Panc1 (cell line): ENCODE results near the gene PHF20. TPM values are rescaled to one million over a fixed set of nuclear protein-coding genes. Genes with fewer than 3 reads are reported as not detected.

Source experiments
- ATAC-seq: fragments of 200-7000 bp; cut with Tn5 transposase; 2 replicates; pipeline ENCODE4 v1.9.1; 2020; ENCODE audit warnings: mild to moderate bottlenecking, moderate library complexity
- BruUV-seq: library from RNA; stranded (reverse); fragments of 400-500 nt; replicated peaks from 2 replicates; lab custom pipeline; 2021; lab: Mats Ljungman, UMichigan
- CTCF ChIA-PET: fragments of 300-600 bp; sonication (Branson Sonifier 250); formaldehyde crosslinking; loops from one replicate; lab custom pipeline; 2022; ENCODE audit warnings: antibody characterized with exemption; lab: Charles Lee
- POLR2A ChIA-PET: fragments of 300-600 bp; sonication (Branson Sonifier 250); formaldehyde crosslinking; loops from one replicate; lab custom pipeline; 2022; ENCODE audit warnings: antibody characterized with exemption; lab: Charles Lee
- DNase-seq: peaks from one replicate; pipeline ENCODE4 v3.0.0-alpha.2; 2010; ENCODE audit warnings: low read depth, low spot score
- H3K27ac ChIP-seq: 2 replicates; pipeline ENCODE4 v1.5.1; 2011; ENCODE audit warnings: mild to moderate bottlenecking, low read length, inconsistent platforms
- H3K27me3 ChIP-seq: fragments of 200-500 bp; sonication (Bioruptor generic); 2 replicates; pipeline ENCODE4 v1.6.0; 2014; ENCODE audit warnings: low read length, inconsistent platforms; ENCODE audit not compliant: control insufficient read depth, insufficient read depth
- H3K36me3 ChIP-seq: fragments of 200-500 bp; sonication (Bioruptor generic); 2 replicates; pipeline ENCODE4 v1.5.1; 2014; ENCODE audit warnings: inconsistent platforms, mild to moderate bottlenecking, low read length, moderate library complexity; ENCODE audit not compliant: control insufficient read depth, insufficient read depth
- H3K4me1 ChIP-seq: 2 replicates; pipeline ENCODE4 v1.5.1; 2011; ENCODE audit warnings: inconsistent platforms, mild to moderate bottlenecking, low read length, moderate library complexity; ENCODE audit not compliant: control insufficient read depth, insufficient read depth
- H3K4me3 ChIP-seq, 2 experiments: 2 replicates each; pipeline ENCODE4 v1.5.1; 2011 to 2012; ENCODE audit warnings: low read depth in 2 of 2, low read length in 2 of 2, mild to moderate bottlenecking in 2 of 2, inconsistent platforms in 1 of 2, moderate library complexity in 1 of 2
- H3K9me3 ChIP-seq: fragments of 200-500 bp; sonication (Bioruptor generic); 2 replicates; pipeline ENCODE4 v1.5.1; 2014; ENCODE audit warnings: low read depth, mild to moderate bottlenecking, inconsistent platforms, low read length, moderate library complexity; ENCODE audit not compliant: control insufficient read depth, insufficient read depth
- POLR2AphosphoS5 ChIP-seq: IDR thresholded peaks from 2 replicates; pipeline ENCODE4 v1.6.1; 2012; ENCODE audit warnings: mild to moderate bottlenecking, low read depth, low read length, moderate library complexity
- SIN3A ChIP-seq: IDR thresholded peaks from 2 replicates; pipeline ENCODE4 v1.6.1; 2012; ENCODE audit warnings: low read depth, mild to moderate bottlenecking, low read length, moderate library complexity, borderline replicate concordance; ENCODE audit not compliant: insufficient read depth
- TCF7L2 ChIP-seq: IDR thresholded peaks from 2 replicates; pipeline ENCODE4 v1.6.1; 2011; ENCODE audit warnings: mild to moderate bottlenecking, low read depth, low read length, inconsistent platforms
- in situ Hi-C: cut with HindIII; loops from 2 replicates; pipeline ENCODE4 v1.10.0; 2016; ENCODE audit warnings: low sequenced_read_pairs, low pct_unique_long_range_greater_than_20kb
- intact Hi-C: fragments of 100-400 bp; cut with micrococcal nuclease; formaldehyde crosslinking; loops from one replicate; pipeline ENCODE4 v1.10.0; 2022; ENCODE audit not compliant: unreplicated experiment
- total RNA-seq: library from RNA; stranded (reverse); gene quantifications from one replicate; pipeline ENCODE4 v1.2.1, GENCODE V29; 2021; ENCODE audit not compliant: unreplicated experiment
- TF ChIP-seq, protein P1 (sequence below): fragments of 450-650 bp; IDR thresholded peaks from 2 replicates; pipeline ENCODE4 v1.5.1; 2017; ENCODE audit warnings: mild to moderate bottlenecking
- TF ChIP-seq, protein P2 (sequence below), 2 experiments: IDR thresholded peaks; 2 replicates each; pipeline ENCODE4 v1.6.1; 2011 to 2012; ENCODE audit warnings: low read depth in 2 of 2, control low read depth in 1 of 2, low read length in 1 of 2, mild to moderate bottlenecking in 1 of 2, moderate library complexity in 1 of 2; ENCODE audit not compliant: insufficient read depth in 1 of 2

Gene PHF20
- total RNA-seq, 1 experiment from 2014 or later: 51.5 TPM

DNA sequence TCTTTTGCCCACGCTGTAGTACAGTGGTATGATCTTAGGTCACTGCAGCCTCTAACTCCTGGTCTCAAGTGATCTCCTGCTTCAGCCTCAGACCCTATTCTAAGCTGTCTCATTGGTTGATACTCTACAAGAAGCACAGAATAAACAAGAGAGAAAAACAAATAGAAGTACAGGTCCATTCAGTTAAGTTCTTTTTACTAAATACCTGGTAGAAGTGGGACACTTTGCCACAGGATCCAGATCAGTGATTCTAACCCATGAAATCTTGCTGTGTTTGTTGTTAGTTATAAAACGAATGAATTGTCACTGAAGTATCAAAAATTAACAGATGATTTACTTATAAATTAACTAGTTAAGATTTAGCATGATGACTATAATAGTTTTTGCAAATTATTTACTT, 105.8 kb downstream of the PHF20 start:
- intact Hi-C loops (no loop called here), in situ Hi-C loops (no loop called here)
- no peaks in the 10 kb centered on the region for H3K9me3 ChIP-seq
- H3K36me3 ChIP-seq: no peaks in the 10 kb centered on the region
- H3K27me3 ChIP-seq: no peaks in the 10 kb centered on the region
- DNase-seq (no peak), ATAC-seq (no peak)
- ChIA-PET POLR2A (interaction anchor here (0.6 to 0.7 kb wide), 2 partner anchors 132 to 178 kb away, joined by 3 to 7 read pairs; partner anchors contain the start of genes NFS1 and ROMO1), CTCF (no interaction called here)
- TF ChIP-seq, protein P1, sequence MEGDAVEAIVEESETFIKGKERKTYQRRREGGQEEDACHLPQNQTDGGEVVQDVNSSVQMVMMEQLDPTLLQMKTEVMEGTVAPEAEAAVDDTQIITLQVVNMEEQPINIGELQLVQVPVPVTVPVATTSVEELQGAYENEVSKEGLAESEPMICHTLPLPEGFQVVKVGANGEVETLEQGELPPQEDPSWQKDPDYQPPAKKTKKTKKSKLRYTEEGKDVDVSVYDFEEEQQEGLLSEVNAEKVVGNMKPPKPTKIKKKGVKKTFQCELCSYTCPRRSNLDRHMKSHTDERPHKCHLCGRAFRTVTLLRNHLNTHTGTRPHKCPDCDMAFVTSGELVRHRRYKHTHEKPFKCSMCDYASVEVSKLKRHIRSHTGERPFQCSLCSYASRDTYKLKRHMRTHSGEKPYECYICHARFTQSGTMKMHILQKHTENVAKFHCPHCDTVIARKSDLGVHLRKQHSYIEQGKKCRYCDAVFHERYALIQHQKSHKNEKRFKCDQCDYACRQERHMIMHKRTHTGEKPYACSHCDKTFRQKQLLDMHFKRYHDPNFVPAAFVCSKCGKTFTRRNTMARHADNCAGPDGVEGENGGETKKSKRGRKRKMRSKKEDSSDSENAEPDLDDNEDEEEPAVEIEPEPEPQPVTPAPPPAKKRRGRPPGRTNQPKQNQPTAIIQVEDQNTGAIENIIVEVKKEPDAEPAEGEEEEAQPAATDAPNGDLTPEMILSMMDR: no peak
- TF ChIP-seq TCF7L2: no peak
- no peak for TF ChIP-seq POLR2AphosphoS5
- TF ChIP-seq, protein P2, sequence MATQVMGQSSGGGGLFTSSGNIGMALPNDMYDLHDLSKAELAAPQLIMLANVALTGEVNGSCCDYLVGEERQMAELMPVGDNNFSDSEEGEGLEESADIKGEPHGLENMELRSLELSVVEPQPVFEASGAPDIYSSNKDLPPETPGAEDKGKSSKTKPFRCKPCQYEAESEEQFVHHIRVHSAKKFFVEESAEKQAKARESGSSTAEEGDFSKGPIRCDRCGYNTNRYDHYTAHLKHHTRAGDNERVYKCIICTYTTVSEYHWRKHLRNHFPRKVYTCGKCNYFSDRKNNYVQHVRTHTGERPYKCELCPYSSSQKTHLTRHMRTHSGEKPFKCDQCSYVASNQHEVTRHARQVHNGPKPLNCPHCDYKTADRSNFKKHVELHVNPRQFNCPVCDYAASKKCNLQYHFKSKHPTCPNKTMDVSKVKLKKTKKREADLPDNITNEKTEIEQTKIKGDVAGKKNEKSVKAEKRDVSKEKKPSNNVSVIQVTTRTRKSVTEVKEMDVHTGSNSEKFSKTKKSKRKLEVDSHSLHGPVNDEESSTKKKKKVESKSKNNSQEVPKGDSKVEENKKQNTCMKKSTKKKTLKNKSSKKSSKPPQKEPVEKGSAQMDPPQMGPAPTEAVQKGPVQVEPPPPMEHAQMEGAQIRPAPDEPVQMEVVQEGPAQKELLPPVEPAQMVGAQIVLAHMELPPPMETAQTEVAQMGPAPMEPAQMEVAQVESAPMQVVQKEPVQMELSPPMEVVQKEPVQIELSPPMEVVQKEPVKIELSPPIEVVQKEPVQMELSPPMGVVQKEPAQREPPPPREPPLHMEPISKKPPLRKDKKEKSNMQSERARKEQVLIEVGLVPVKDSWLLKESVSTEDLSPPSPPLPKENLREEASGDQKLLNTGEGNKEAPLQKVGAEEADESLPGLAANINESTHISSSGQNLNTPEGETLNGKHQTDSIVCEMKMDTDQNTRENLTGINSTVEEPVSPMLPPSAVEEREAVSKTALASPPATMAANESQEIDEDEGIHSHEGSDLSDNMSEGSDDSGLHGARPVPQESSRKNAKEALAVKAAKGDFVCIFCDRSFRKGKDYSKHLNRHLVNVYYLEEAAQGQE (IDR thresholded peaks at IDR 0.05; ENCODE audit: insufficient read depth in 1 of 2, low read depth in 2 of 2, low read length in 1 of 2): no peak
- TF ChIP-seq SIN3A: no peak
- BruUV-seq: no TSS peak
- no peak overlapping the region for H3K27ac ChIP-seq
- no peak overlapping the region for H3K4me3 ChIP-seq
- peaks cover 6% of the 10 kb centered on the region; the same call in 1 of the 2 replicates for H3K4me1 ChIP-seq

DNA sequence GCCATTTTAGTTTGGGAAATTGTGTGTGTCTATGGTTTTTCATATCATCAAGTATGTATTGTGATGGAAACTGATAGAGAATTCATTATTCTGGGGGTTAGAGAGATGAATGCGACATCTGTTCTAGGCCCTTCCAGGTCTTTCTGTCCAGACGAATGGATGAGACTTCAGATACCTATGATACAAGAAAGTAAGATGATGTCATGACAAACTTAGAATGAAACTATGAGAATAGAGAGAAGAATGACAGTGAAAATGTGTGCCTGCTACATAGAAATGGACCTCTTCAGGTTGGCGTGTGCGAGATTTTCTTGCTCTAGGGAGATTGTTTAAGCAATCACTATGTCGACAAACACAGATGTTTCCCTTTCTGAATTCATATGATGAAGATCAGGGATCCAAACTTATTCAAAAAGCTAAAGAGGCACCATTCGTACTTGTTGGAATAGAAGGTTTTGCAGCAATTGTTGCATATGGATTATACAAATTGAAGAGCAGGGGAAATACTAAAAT, 106.4 kb downstream of the PHF20 start:
- POLR2A ChIA-PET: interaction anchor here (0.6 kb wide), 1 partner anchor 179 kb away, joined by 7 read pairs; the partner anchor contains the start of genes NFS1 and ROMO1
- intact Hi-C loops (no loop called here), in situ Hi-C loops (no loop called here)

More for the DNA sequence above, 106.4 kb downstream of the PHF20 start:
- CTCF ChIA-PET: no interaction called here
- Histone ChIP-seq H3K27me3 (no peaks in the 10 kb centered on the region), H3K4me3 (no peak overlapping the region), H3K36me3 (no peaks in the 10 kb centered on the region), H3K4me1 (peaks cover 7% of the 10 kb centered on the region), H3K27ac (no peak overlapping the region), H3K9me3 (no peaks in the 10 kb centered on the region)
- BruUV-seq: no TSS peak
- no peak for DNase-seq
- ATAC-seq: no peak
- no peak for TF ChIP-seq POLR2AphosphoS5
- TF ChIP-seq TCF7L2: no peak
- TF ChIP-seq SIN3A: no peak
- TF ChIP-seq, protein P2 (IDR thresholded peaks at IDR 0.05; ENCODE audit: insufficient read depth in 1 of 2, low read depth in 2 of 2, low read length in 1 of 2): no peak
- TF ChIP-seq, protein P1: no peak
